Stimulated activated CD4-positive, alpha-beta T cell treated with anti-CD3 and anti-CD28 coated beads, Interleukin-12 subunit alpha, Interleukin-12 subunit beta, amount 100 ng/mL, for 4 hours (primary cell): ENCODE measurements around the gene TP53INP2.
A peak's percentile ranks its signal among the peaks of the same experiment; 100 is the strongest.
"Not testable (repeated sequence)": the region's sequence is repeated elsewhere in the genome, so short reads cannot be mapped to it uniquely, and the experiment has no call there.

ENCODE experiments used
- DNase-seq: peaks from one replicate; pipeline ENCODE4 v3.0.0-alpha.2; 2020

TP53INP2 gene, protein sequence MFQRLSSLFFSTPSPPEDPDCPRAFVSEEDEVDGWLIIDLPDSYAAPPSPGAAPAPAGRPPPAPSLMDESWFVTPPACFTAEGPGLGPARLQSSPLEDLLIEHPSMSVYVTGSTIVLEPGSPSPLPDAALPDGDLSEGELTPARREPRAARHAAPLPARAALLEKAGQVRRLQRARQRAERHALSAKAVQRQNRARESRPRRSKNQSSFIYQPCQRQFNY

DNA sequence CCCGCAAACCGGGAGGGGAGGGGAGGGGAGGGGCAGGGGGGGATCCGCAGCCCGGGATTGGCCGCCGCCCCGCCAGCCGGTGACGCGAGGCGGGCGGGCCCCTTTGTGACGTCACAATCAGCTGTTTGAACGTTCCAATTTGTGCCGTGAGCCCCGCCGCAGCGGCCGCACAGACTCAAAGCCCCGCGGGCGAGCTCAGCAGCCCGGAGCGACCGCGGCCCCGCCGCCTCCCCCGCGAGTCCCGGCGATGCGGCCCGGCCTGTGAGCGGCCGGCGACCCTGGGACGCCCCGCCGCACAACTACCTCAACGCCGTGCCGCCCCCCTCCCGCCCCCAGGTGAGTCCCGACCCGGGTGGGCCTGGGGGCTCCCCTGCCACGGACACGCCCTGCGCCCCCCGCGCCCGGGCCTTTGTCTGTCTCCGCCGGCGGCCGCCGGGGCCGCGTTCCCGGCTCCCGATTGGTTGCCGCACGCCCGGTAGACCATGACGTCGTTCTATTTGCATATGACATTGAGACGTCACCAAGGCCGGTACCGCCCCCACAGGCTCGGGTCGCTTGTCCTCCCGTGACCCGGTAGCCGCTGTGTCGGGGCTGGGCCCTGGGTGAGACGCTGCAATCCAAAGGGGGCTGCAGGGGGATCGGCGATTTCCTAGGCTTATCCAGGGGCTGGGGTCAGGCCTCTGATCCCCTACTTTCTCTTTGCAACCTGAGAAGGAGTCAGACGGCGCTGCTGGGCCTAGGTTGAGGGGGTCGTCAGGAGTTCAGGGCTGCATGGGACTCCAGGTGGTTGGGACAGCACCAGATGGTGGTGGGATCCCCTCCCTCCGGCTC lies at the start of gene TP53INP2:
Gene TP53INP2, plus strand, starts transcription at position 168 of the 831 bp plus-strand sequence. CDS start 4,396 bp downstream, outside the sequence.
- DNase-seq = peak; percentile 78

DNA sequence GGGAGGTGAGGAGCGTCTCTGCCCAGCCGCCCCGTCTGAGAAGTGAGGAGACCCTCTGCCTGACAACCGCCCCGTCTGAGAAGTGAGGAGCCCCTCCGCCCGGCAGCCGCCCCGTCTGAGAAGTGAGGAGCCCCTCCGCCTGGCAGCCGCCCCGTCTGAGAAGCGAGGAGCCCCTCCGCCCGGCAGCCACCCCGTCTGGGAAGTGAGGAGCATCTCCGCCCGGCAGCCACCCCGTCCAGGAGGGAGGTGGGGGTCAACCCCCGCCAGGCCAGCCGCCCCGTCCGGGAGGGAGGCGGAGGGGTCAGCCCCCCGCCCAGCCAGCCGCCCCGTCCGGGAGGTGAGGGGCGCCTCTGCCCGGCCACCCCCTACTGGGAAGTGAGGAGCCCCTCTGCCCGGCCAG lies 45.5 kb upstream of the TP53INP2 start:
- not testable (repeated sequence) for DNase-seq

DNA sequence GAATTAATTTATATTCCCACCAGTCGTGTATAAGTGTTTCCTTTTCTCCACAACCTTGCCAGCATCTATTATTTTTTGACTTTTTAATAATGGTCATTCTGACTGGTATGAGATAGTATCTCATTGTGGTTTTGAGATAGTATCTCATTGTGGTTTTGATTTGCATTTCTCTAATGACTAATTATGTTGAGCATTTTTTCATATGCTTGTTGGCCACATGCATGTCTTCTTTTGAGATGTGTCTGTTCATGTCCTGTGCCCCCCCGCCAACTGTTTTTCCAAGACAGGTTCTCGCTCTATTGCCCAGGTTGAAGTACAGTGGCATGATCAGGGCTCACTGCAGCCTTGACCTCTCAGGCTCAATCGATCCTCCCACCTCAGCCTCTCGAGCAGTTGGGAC lies 42.3 kb upstream of the TP53INP2 start:
- not testable (repeated sequence) for DNase-seq

DNA sequence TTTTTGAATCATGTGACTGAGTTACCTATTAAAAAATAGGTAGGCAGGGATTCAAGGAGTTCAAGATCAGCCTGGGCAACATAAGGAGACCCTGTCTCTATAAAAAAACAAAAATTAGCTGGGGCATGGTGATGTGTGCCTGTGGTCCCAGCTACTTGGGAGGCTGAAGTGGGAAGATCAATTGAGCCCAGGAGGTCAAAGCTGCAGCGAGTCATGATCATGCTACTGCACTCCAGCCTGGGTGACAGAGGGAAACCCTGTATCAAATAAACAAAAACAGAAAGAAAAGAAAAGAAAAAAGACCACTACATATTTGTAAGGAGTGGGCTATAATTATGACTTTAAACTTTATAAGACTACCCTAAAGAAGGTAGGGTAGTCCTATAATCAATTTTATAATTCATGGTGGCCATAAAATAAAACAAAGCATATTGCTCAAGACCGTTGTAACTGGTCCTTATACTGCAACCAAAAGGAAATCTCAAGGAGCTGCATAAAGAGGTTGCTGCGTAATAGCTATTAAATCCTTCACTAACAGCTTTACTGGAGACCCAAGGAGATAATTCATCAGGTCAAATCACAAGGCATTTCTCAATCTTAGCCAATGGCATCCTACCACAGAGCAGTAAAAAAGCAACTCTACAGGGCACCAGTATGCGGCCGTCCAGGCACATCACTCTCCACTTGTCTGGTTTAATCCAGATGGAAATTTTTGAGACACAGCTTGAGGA lies 40.8 kb upstream of the TP53INP2 start:
- DNase-seq = no peak

DNA sequence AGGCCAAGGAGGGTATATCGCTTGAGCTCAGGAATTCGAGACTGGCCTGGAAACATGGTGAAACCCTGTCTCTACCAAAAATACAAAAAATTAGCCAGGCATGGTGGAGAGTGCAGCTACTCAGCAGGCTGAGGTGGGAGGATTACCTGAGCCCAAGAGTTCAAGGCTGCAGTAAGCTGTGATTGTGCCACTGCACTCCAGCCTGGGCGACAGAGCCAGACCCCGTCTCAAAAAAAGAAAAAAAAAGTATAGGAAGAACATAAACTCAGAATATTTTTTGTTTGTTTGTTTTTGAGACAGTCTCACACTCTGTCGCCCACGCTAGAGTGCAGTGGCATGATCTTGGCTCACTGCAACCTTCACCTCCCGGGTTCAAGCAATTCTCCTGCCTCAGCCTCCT lies 39.4 kb upstream of the TP53INP2 start:
- DNase-seq = not testable (repeated sequence)

DNA sequence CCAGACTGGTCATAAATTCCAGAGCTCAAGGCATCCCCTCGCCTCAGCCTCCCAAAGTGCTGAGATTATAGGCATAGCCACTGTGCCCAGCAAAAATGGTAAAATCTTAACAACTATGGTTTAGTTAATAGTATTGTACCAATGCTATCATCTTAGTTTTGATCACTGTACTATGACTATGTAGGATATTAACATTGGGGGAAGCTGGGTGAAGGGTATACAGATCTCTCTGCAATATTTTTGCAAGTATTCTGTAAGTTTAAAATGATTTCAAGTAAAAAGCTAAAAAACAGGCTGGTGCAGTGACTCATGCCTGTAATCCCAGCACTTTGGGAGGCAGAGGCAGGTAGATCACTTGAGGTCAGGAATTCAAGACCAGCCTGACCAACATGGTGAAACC lies 35.0 kb upstream of the TP53INP2 start:
- DNase-seq = no peak

DNA sequence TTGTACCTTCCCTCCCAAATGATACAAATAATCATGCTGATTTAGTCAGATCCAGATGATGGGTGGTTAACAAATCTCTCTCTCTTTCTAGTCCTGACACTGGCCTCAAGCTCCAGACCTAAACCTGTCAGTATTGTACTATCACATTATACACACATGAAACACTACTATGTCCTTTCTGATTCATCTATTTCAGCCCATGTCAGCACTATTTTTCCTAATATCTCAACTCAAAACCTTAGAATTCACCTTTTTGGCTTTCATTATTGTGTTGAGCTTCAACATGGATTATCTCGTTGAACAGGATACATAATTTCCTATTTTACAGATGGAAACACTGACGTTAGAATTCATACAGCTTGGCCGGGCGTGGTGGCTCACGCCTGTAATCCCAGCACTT lies 30.7 kb upstream of the TP53INP2 start:
- DNase-seq = no peak

DNA sequence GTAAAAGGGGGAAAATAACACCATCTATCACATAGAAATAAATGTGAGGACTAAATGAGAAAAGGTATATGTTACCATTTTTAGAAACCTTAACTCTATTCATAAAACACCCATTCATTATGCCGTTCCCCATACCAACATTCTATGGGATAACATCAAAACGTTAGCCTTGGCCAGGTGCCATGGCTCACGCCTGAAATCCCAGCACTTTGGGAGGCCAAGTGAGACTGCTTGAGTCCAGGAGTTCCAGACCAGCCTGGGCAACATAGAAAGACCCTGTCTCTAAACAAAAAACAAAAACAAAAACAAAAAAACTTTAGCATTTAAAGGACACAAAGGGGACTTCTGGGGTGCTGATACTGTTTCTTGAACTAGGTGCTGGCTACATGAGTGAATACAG lies 28.6 kb upstream of the TP53INP2 start:
- DNase-seq = no peak

DNA sequence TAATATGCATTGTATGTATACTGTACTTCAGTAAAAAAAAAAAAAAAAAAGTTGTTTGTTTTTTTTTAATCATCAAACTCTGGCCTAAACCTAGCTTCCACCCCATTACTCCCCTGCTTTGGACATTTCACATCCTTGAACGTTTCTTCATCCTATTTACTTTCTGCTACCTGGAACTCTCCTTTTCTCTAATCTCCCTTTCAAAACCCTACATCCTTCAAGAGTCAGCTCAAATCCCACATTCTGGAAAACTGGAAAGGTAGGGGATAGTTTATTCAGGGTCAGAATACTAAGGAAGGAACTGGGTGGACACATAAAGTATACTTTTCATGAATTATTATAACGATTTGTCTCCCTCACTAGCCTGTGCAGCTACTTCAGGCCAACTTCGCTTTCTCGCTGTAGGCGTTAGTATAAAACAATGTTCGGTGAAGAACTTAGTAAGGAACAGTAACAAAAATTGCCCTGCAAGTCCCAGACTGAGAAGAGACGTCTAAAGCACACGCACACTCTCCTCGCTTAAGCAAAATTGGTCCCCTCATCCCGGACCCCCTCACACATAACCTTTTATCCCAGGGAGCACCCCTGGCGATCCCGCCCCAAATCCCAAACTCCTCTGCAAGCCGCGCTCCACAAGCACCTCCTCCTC lies 28.0 kb upstream of the TP53INP2 start:
- no peak for DNase-seq

DNA sequence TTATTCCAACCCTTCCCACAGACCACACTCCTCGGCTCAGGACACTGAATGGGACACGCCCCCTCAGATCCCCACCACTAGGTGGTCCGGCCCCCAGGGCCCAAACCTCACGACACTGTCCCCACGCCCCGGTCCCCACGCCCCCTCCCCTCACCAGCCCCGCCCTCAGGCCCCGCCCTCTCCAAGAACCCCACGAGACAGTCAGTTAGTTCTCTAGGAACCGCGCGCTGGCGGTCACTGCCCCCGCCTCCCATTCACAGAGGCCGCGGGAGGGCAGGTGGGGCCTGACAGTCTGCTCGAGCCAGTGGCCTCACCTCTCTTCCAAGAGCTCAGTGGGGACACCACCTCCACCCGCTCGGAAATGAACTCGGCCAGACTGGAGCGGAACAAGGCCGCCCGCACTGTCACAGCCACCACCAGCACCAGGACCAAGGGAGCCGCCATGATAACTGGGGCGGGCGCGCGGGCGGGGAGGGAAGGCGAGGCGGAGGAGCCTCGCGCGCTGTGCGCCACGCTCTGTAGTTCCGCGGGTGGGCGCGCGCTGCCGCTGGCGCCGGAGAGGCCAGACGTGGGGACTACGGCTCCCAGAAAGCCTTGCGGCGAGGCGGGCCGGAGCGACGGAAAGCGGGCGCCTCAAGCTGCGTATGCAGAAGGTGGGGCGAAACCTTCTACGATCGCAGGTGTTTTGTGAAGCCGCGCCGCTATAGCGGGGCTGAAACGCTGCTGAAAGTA lies 27.3 kb upstream of the TP53INP2 start, which contains the start of gene PIGU:
Gene PIGU, minus strand, starts transcription at position 451 of the 732 bp plus-strand sequence. Its CDS starts 7 bp downstream, at position 444.
- peak; percentile 94 for DNase-seq

DNA sequence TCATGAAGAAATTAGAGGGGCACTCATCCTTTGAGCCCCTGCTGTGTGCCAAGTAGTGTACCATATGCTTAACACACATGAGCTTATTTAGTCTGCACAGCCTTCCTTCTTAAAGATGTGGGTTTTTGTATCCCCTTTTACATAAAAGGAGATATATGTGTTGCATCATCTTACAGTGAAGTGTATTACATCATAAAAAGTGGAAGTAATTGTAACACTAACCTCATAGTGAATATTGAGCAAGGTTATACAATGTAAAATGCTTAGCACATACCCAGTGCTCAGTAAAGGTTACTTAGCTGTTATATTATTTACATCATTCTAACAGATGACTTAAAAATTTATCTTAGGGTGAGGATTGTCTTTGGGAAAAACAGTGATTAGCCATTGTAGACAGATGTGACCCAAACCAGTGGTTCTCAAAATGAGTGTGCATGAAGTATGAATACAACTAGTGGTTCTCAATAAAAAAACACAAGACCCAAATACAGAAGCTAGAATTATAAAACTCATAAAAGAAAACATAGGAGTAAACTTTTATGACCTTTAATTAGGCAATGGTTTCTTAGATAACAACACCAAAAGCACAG lies 23.5 kb upstream of the TP53INP2 start:
- DNase-seq = no peak

DNA sequence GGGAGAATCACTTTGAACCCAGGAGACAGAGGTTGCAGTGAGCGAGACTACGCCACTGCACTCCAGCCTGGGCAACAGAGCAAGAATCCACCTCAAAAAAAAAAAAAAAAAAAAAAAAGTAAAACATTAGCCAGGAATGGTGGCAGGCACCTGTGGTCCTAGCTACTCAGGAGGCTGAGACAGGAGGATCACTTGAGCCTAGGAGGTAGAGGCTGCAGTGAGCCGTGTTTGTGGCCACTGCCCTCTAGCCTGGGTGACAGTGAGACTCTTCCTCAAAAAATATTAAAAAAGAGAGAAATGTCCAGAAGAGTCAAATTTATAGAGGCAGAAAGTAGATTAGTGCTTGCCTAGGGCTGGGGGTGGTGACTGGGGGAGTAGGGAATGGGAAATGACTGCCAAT lies 20.5 kb upstream of the TP53INP2 start:
- no peak for DNase-seq

DNA sequence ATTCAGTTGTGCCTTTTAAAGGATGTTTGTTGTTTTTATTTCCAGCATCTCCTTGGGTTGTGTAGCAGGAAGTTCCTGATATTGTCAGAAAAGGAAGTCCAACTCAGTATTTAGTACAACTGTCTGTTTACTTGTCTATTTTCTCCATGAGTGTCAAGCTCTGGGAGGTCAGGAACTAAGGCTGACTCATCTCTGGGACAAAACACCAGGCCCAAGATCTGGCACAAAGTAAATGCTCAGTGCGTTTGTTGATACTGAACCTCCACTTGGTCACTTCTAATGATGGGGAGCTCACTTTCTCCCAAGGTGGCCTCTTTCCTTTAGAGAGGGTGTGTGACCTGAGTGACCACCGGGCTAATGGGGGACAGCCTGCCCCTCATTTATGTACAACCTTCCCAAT lies 14.7 kb upstream of the TP53INP2 start:
- no peak for DNase-seq

DNA sequence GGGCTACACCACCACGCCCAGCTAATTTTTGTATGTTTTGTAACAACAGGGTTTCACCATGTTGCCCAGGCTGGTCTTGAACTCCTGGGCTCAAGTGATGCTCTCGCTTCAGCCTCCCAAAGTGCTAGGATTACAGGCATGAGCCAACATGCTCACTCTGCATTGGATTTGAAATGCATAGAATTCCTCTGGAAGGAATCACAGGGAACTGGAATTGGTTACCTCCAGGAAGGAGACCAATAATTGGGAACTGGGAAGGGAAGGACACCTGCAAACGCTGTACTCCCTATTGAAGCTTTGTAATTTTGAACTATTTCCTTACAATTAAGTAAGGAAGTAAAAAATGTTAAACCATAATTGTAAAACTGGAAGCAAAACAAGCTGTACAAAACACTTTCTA lies 12.3 kb upstream of the TP53INP2 start:
- DNase-seq = no peak

DNA sequence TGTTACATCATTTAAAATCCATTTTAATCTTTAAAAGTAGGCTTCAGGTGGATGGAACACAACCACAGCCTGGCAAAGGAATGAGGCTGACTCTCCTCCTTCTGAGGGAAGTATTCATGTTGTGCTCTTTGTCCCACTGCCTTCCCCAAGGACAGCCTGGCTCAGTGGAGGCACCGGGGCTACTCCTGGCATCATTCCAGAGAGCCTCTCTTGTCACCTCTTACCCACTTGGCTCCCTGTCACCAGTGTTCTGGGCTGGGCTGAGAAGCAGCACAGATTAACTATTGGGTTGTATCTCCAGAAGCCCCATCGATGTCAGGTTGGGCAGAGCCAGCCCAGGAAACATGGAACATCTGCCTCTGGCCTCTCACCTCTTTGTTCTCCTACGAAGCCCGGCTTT lies 10.7 kb upstream of the TP53INP2 start:
- DNase-seq = no peak

DNA sequence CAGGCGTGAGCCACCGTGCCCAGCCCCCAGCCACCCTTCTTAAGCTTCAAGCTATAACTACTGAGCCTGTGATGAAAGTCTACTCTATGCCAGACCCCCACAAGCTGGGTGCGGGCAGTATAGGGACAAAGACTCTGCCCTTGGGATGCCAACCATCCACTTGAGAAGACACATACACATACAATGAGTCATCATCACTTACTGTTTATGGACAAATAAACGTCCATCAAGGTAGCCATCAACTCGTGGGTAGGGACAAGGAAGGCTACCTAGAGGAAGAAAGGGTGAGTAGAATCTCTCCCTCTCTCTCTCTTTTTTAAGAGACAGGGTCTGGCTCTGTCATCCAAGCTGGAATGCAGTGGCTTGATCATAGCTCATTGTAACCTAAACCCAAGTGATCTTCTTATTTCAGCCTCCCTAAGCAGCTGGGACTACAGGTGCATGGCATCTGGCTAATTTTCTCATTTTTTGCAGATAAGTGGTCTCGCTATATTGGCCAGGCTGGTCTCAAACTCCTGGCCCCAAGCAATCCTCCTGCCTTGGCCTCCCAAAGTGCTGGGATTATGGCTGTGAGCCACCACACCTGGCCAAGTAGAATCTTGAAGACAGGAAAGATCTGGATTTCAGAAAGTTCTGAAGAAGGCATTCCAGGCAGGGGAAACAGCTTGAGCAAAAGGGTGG lies 2.6 kb upstream of the TP53INP2 start:
- DNase-seq = no peak

DNA sequence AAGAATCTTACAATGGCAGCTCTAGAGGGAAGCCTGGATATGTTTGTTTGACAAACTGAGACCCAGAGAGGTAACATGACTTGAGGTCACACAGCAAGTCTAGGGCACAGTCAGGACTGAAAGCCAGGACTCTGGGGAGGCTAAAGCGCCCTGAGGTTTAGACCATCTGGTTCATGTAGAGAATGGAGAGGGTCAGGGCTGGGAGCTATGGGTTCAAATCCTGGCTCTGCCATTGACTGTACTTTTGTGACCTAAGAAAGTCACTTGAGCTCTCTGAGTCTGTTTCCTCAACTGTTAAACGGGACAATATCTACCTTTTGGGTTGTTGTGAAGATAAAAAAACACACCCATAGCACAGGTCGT lies 1.1 kb upstream of the TP53INP2 start:
- no peak for DNase-seq

DNA sequence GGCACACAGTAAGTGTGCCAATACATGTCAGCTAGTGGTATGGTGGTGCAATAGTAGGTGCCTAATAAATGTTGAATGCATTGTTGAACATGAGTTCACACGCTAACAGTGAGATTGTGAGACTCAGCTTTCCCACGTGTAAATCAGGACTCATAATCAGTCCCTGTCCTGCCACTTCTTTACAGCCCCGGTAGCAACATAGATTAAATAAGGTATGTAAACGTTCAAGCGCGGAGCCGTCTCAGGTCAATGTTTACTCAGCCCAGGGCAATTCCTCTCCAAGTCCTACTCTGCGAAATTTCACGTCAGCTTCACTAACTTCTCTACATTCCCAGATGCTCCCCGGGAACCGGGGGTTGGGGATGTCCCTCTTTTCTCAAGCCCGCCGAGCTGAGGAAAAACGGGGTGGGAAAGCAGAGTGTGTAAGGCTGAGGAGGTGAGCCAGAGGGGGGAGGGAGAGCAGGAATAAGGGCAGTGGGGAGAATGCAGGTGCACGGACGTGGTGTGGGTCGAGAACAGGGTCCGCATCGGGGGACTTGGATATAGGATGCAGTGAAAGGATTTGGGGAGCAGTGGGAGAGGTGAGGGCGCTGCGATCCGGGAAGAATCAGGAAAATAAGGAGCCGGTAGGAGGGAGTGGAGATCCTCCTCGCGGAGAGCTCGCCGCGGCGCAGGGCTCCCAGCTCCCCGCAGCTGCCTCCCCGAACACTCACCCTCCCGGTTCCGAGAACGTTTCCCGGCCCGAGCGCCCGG lies 544 bp upstream of the TP53INP2 start:
- DNase-seq = no peak

DNA sequence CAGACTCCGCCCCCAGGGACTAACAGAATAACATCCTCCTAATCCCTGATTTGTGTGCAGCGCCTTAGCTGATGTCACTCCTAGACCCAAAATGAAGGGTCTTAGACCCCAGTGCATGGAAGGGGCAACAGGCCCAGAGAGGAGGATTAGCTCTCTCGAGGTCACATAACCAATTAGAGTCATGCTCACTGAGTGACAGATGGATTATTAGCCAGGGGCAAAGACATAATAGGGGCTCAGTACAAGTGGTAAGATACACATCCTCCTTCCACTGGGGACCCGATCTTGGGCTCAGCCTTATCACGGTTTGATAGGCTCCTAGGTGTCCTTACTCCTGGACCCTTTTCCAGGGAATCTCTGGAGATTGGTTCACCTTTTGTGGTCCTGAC lies 858 bp downstream of the TP53INP2 start:
- DNase-seq = no peak

DNA sequence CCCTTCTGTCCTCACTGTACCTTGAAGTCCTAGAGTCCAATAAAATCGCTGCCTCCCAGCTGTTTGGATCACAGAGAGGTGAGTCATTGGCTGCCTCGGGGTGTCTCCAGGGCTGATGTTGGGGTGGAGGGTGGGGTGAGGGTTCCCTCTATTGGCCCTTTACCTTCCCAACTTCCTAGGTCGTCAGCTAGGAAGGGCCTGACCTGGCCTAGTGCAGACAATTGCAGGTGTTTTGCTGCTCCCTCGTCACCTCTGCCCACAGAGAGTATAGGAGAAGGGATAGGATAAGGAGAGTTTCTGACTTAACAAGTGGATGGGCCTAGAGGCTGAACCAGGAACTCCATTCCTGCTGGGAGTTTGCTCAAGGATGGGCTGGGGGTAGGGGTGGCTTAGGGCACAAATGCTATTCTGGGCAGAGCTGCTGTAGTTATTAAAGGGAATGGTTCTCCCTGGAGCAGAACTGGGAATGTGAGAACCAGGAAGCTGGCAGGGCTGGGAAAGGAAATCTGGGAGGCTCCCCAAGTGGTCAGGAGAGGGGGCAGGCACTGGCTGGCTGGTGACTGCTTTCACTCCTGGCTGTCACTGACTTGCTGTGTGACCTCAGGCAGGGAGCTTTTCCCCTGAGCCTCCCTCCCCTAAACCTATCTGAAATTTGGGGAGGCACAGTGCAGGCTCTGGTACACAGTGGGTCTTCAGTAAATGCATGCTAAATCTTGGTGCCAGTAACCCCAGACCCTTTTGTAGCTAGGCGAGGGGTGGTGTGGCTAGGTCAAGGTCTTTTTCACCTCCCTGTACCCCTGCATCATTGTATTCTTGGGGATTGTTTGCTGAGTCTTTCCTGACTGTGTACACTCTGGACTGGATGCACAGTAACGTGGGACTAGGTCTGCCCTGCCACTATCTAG lies 1.5 kb downstream of the TP53INP2 start:
- DNase-seq = no peak
